GM18868 (cell line): ENCODE measurements around the gene GPR39.

Experiments used
- ATAC-seq: cut with Tn5 transposase; IDR thresholded peaks from one replicate; pipeline ENCODE4 v1.9.1; 2021; ENCODE audit warnings: mild to moderate bottlenecking, moderate library complexity; ENCODE audit not compliant: unreplicated experiment

Gene GPR39

DNA sequence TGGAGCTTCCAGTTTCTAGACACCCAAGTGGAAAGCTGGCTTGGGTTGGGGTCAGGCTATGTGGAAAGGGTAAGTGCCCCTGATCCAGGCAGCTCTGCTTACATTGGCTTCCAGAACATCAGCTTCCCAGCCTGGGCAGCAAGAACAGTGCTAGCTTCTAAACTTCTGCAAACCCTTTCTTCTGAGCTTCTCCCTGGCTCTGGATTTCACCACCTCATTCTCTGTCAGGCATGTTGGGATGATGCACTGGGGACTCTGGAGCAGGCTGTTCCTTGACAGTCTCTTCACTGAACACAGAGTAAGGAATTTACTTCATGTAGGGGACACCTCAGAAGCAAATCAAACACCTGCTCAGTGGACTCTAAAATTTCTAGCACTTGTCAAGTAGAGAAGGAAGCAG is 180.6 kb downstream of the GPR39 start:
- no peak for ATAC-seq

DNA sequence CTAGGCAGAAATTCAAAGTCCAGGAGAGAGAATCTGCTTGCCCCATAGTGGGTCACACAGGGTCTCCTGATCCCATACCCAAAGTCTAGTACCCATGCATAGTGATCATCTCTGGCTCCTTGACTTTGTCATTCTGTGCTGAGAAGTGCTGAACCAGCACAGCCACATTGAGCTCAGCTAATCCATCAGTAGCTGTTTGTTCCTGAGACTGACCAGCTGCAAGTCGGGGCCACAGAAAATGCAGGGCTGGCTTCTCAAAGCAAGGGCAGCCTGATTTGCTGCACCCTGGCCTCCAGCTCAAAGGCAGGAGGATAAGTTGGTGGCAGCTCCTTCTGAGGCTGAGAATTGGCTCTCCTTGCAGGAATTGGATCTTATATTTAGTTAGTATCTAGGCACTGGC is 181.2 kb downstream of the GPR39 start:
- ATAC-seq: no peak

DNA sequence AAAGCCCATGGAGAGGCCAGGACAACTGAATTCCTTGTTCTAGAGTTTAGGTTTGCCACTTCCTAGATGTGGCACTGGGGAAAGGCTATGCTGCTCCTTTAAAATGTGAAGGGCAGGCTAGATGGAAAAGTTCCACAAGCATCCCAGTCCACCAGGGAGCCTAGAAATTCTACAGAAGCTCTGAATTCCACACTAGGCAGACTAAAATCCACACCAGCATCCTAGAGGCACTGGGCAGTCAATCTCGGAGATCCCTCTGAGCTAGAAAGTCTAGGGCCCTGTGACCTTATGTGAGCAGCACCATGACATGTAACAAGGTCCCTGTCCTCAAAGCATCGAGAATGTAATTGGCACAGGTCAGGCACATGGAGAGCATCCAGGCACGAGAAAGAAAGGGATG is 181.9 kb downstream of the GPR39 start:
- no peak for ATAC-seq

DNA sequence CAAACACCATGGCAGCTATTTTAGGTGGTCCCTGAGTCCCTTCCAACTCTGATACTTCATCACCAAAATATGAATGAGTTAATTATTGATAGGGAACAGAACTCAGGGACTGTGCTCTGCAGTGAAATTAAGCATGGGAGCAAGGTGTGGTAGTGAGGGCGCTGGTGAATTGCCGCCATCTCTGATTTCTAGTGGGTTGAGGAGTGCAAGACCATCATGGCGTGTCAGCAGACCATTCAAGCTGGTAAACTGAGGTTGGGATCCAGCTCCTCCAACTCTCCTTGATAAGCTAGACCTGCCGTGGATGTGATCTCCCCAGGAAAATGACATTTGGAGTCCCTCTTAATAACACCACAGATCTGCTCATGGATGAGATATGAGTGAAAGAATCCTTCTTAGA is 183.0 kb downstream of the GPR39 start:
- no peak for ATAC-seq

DNA sequence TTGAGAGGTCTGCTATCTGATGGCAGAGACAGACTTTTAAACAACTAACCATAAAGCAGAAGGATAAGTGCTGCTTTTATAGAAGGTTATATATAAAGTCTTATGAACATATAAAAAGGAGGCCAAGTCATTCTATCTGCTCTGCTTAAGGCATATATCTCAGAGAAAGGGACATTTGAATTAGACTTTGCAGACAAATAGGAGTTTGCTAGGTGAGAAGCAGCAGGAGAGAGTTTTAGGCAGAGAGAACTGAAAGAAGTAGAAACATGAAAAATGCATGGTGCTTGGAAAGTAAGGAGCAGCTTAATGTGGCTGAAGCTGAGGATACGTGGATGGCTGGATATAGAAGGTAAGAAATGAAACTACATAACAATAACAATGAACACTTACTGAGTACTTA is 188.0 kb downstream of the GPR39 start:
- ATAC-seq: no peak

DNA sequence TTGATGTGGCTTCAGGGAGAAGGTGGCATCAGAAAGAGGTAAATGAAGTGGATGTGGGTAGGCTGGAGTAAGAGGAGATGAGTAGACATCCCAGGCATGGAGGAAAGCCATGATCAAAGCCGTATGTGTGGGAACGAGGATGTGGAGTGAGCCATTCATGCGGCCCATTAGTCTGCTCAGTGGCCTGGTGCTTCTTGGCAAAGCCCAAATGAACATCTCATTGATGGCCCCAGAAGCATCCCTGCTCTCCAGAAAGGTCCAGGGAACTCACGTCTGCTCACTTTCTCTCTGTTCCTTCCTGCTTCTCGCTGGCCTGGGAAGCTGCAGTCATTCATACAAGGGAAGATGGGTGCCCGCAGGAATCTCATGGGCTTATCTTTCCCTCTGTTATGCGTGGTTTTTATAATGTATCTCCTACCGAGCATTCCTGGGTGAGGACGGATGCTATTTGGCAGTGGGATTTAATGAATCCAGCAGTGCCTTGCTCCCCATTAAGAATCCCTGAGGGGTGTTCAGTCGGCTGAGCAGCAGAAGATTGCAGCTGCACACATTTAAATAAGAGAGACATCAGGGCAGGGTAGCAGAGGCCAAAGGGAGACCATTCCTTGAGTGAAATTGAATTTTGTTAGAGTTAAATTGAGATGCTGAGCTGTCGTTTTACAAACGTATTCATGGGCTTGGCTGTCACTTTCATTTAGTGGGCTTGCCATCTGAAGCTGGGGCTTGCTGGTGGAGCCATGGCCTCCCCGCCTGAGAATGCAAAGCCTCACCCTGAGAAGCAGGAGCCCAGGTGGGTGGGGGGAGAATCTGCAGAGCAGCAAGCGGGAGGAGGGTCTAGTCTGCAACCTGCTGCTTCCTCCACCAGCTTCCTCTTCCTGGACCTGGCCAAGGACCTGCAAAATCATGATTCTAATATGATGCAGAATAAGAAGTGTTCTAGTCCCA is 188.9 kb downstream of the GPR39 start:
- no peak for ATAC-seq

DNA sequence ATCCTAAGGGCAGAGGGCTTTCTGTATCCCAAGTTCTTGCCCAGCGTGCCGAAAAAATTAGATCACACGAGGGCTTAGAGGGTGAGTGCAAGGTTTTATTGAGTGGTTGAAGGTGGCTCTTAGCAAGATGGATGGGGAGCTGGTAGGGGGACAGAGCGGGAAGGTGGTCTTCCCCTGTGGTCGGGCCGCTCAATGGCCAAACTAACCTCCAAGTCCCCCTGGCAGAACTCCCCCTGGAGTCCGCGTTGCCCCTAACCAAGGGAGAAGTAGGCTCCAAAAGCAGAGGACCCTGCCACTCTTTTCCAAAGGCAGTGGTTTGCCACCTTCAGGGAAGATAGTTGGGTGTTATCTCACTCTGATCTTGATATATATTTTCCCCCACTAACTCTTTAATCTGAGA is 190.0 kb downstream of the GPR39 start:
- ATAC-seq: no peak

DNA sequence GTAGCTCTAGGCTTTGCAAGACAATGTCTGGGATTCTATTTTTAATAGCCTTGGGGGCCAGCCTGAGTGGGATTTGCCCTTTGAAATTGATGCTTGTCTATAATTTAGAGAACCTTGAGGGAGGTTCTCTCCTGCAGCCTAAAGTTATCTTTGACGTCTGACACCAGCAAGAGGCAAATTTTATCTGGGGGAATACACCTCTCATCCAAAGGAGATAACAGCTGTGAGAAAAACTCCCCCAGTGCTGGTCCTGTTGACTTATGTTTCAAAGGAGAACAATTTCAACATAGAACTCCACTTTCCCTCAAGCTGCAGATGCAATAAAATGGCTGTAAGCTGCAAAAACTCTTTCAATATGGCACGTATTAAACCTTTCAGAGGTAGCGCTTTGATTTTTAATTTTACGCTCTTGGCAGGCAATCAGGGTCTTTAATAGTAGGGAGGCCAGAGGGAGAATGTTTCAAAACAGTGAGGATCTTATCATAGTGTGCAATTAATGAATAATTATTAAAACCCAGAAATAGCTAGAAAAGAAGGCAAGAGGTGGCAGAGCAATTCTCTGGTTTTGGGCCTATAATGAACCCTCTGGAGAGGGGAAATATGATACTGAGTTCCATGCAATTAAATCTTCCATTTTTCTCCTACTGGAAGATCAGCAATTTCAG is 191.0 kb downstream of the GPR39 start:
- no peak for ATAC-seq

DNA sequence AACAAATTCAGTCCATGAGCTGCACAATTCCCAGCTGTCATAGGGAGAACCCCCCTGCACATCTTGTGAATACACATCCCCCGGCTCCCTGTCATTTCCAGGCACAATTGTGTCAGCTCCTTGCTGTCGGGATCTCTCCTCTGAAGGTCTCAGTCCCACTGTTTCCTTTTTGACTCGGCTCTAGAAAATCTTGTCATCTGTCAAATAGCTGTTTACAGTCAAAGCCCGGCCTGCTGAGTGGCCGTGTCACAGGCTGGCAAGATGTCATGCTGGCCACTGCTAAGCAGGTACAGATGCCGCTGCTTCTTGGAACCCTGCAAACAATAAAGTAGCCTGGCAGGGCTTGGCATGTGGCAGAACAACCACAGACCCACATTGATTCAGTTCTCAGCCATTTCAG is 191.7 kb downstream of the GPR39 start:
- no peak for ATAC-seq

DNA sequence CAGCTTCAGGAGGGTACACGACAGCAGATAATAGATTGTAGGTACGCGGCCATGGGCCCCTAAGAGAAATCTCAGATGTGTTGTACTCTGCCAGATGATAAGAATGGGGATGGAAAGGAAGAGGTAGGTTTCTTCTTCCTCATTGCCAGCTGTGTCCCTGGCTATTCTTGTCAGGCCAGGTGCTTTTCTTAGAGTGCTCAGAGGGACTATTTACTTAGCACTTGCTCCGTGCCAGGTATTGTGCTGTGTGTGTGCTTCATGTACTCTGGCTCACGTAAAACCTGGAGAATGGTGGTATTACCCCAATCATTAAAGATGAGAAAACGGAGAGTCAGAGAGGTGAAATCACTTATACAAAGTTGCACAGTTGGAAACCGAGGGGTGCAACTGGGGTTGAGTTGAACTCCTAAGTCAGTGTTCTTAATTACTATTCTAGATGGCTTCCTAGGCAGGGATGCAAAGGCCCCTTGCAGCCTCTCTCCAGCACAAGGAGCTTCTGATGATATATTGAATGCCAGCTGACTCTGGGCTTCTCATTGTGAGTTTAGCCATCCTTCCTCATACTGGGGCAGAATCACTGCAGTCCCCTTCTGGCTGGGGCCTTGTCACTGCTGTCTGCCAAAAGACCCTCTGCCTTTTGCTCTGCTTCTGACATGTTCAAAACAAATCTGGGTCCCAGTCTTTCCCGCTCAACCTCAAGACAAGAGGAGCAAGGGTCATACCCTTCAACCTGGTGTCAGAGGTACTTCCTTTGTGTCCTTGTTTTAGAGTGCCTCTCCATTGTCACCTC is 192.7 kb downstream of the GPR39 start:
- ATAC-seq: no peak

DNA sequence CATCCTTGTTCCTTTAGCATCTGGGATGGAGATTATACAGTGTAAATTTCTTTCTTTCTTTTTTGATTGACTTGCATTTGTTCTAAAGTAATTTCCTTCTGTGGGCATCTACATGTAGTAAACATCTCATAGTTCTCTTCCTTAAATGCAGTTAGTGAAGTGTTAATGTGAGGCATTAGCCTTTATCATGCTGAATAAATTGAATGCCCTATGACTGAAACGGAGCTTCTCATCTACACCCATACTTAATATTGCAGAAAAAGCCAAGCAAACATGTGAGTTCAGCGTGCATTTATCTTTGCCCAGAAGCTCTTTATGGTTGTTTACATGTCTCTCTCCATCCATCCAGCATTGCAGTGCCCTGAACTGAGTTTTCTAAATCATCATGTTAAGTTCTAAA is 195.1 kb downstream of the GPR39 start:
- no peak for ATAC-seq

DNA sequence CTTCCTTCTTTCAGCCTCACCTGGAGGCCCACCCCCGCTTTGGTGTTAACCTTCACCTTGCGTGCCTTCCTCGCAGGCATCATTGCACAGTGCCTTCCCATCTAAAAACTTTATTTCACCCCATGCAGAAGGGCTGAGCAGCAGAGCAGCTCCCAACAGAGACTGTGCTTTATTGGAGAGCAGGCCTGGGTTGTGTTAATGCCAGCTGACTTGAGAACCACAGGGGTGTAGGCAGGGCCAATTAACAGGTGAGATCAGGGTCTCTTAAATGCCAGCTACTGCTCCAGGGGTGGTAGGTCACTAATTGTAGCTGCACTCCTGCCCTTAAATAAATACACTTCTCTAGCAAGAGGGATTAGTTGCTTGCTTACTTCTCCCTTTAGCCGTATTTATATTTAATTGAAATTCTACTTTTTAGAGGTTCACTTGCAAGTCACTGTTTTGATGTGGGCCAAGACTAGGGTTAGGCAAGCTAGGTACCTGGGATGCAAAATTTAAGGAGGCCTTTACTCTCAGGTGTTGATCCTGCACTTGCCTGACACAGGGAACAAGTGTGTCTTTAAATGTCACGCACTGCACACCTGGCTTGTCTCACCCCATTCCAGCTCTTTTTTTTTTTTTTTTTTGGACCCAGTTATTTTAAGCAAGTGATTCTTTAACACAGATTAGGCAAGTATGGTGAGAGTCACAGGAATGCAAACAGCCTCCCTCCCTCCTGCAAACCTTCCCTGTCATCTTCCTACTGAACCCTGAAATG is 198.9 kb downstream of the GPR39 start:
- ATAC-seq: no peak

DNA sequence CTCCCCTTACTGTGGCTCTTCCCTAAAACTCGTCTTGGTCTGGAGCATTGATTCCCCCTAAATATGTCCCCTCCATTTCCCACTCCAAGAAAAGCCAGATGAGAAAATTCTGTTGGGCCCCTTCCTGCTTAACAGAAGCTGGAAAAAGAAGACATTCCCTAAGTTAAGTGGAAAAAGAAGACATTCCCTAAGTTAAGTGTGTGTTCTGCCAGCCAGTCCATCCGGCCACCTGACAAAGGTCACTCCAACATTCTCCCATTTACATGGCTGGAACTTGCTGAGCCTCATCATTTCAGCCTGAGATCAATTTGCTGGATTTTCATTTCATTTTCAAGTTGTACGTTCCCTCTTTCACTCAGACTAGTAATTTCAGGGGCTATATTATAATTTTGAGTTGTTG is 201.4 kb downstream of the GPR39 start:
- no peak for ATAC-seq

DNA sequence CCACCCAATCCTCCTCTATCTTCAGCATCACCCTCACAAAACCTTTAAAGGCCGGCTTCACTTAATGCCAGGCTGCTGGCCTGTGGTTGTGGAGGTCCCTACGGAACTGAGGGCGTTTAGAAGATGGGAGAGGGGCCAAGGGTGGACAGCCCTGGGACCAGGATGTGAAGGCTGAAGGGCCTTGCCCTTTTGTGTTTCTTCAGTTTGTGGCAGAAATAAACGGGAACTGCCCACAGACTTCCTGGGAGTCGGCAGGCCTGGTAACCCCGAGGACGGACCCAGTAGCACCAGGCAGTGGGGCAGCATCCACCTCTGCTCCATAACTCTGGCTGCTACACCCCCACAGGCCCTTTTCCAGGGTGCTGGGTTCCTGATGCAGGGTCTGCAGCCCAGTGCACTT is 202.1 kb downstream of the GPR39 start:
- ATAC-seq: no peak

DNA sequence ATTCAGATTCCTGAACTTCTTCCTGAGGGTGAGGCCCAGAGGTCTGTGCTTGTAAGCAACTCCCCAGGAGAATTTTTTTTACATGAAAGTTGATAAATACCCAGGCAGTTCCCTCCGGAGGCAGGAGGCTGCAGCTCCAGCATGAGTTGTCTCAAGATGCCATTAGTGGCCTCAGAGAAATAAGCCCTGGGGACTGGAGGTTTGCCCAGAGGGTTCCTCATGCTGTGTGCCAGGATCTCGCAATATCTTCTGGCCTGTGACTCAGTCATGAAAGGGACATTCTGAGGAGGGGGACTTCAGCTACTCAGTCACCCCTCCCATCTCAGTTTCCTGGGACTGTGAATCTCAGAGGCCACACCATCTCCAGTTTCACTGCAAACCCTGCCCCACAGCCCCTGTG is 203.5 kb downstream of the GPR39 start:
- ATAC-seq: no peak

DNA sequence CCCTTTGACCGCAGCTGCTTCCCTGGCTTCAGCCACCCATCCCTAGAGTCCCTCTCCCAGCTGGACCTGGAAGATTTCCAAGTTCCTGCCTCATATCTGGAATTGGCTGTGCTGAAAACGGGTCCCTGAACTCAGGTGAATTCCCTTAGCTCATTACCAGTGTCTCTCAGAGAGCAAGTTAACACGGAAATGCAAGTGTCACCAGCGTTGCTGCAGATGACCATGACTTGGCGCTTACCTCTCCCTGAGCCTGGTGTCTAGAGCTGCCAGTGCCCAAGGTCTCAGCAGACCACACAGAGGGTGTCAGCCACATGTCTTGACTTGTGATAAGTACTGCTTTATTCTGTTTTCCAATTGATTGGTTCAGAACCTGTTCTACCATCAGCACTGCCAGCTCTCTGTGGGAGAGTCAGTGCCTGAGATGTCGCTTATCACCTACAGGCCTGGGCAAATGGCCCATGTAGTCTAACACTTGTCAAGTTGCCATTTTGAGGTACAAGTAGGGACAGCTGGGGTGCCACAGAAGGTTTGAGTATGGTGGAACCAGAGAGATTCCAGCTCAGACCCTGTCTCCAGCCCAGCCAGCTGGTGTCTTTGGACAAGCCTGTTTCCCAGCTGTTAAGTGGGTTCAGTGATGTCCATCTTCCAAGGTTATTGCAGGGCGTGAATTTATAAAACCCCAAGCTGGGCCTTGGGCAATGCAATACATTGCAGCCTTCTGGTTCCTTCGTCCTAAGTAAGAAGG is 204.7 kb downstream of the GPR39 start:
- no peak for ATAC-seq

DNA sequence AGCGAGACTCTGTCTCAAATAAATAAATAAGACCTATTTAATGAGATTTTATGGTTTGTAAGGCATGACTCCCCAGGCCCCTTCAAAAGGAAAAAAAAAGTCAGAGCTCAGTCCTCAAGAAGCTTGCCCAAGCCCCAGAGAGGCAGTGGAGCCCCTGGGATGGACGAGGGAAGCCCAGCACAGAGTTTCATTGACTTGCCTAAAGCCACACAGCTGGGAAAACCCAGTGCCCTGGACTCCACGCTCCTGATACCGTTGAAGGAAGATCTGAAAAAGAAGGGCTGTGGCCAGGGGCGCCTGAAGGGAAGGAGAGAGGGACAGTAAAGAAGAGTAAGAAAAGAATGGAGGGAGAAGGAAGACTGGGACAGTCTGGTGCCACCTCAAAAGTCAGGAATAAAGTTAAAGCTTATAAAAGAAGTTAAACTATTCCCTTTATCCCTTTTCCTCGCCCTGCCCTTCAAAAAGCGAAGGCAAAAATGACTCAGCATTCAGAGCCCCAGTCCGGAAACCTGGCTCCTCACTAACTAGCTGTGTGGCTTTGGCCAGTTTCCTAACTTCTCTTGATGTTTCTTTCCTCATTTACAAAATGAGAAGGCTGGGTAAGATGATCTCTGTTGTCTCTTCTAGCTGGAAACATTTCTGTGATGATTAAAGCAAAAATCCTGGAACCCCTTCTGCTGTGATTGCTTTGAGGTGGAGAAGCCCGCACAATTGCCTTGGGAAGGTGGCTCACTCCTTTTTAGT is 206.7 kb downstream of the GPR39 start:
- ATAC-seq: no peak

DNA sequence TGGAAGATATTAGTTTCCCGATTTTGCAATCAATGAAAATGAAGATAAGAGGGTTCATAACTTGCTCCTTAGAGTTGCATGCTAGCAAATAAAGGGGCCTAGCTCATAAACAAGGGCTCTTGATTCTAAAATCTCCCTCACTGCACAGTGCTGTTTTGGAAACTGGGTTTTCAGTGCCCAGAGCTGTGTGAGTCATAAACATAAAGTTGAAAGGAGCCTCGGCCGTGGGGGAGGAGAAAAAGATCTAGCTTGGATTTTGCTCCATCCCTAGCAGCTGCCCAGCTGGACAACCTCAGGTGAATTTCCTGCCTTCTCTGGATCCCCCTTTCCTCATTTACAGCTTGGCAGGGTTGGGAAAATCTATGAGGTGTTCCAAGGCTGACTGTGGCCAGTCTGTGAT is 210.9 kb downstream of the GPR39 start:
- no peak for ATAC-seq

DNA sequence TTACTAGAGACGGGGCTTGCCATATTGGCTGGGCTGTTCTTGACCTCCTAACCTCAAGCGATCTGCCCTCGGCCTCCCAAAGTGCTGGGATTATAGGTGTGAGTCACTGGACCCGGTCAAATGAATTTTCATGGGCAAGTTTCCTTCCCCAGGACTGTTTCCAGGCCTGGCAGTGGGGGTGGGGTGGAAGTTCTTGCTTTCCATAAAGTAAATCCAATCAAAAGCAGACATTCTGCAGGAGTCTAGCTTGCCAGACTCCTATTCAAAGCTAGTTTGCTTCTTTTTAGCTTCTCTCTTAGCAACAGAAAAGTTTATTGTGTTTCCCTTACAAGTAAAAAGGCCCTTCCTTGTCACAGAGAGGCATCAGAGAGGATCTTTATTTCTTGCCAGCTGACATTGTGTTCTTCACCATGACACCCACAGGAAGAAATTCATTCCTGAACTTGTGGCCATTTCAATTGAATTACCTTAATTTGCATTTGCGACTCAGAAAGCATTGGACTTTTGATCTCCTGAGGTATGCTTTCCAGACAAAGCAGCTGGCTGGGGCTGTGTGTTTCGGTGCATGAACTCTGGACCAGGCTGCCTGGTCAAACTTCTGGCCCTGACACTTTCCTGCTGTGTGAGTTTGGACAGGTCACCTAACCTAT is 215.5 kb downstream of the GPR39 start:
- no peak for ATAC-seq
